HG03135 (cell line): ENCODE measurements around the gene NCKAP1.
"Not testable (repeated sequence)": the region's sequence is repeated elsewhere in the genome, so short reads cannot be mapped to it uniquely, and the experiment has no call there.

ENCODE experiments used
- ATAC-seq: cut with Tn5 transposase; IDR thresholded peaks from one replicate; pipeline ENCODE4 v1.9.1; 2021; ENCODE audit warnings: mild to moderate bottlenecking, moderate library complexity; ENCODE audit not compliant: unreplicated experiment

The NCKAP1 gene

GRCh38 chr2:182883451-182883850 is 154.8 kb downstream of the NCKAP1 start:
- no peak for ATAC-seq

GRCh38 chr2:182880100-182880499 is 158.2 kb downstream of the NCKAP1 start:
- ATAC-seq, result not testable (repeated sequence)

GRCh38 chr2:182876653-182877052 is 161.6 kb downstream of the NCKAP1 start:
- ATAC-seq, result not testable (repeated sequence)

GRCh38 chr2:182870227-182870626 is 168.0 kb downstream of the NCKAP1 start:
- ATAC-seq, result no peak

- ATAC-seq, result no peak
These were observed 170.0 kb downstream of the NCKAP1 start for GRCh38 chr2:182868054-182868796.

- no peak for ATAC-seq
These were observed 170.7 kb downstream of the NCKAP1 start for GRCh38 chr2:182867426-182868053.

- ATAC-seq, result no peak
These were observed 171.5 kb downstream of the NCKAP1 start, which contains the start of gene FRZB for GRCh38 chr2:182866461-182867406. FRZB (minus strand) TSS chr2:182866637; CDS start chr2:182866552, 85 bp downstream.

GRCh38 chr2:182866095-182866460 is 172.2 kb downstream of the NCKAP1 start:
- no peak for ATAC-seq

- ATAC-seq, result no peak
These were observed 173.2 kb downstream of the NCKAP1 start for GRCh38 chr2:182864949-182865570.

GRCh38 chr2:182863642-182864041 is 174.6 kb downstream of the NCKAP1 start:
- no peak for ATAC-seq

GRCh38 chr2:182862091-182862490 is 176.2 kb downstream of the NCKAP1 start:
- no peak for ATAC-seq

- no peak for ATAC-seq
These were observed 177.4 kb downstream of the NCKAP1 start for GRCh38 chr2:182860858-182861257.
